Naive thymus-derived CD4-positive, alpha-beta T cell (primary cell): ENCODE data around the gene DAP3. TPM values are rescaled to one million over a fixed set of nuclear protein-coding genes. Genes with fewer than 3 reads are reported as not detected.
A peak's percentile ranks its signal among the peaks of the same experiment; 100 is the strongest.

Experiments used
- ATAC-seq: fragments of 150-1000 bp; cut with Tn5 transposase; 2 replicates; pipeline ENCODE4 v1.10.0; 2021; ENCODE audit warnings: mild to moderate bottlenecking, moderate library complexity
- CTCF ChIA-PET: fragments of 350-600 bp; sonication (Branson Sonifier 250); formaldehyde crosslinking; loops from one replicate; lab custom pipeline; 2021; ENCODE audit warnings: antibody characterized with exemption; lab: Charles Lee
- POLR2A ChIA-PET: fragments of 350-600 bp; sonication (Branson Sonifier 250); formaldehyde crosslinking; loops from one replicate; lab custom pipeline; 2021; ENCODE audit warnings: antibody characterized with exemption, inconsistent platforms; lab: Charles Lee
- DNase-seq, 9 donors: peaks; one replicate each; pipeline versions ENCODE4 v3.0.0 to v3.0.0-alpha.2; 2020 to 2022; ENCODE audit warnings: mixed read lengths in 1 of 9
- H3K27ac ChIP-seq: one replicate; pipeline ENCODE4 v1.7.0; 2013; ENCODE audit warnings: mild to moderate bottlenecking, low read depth, low read length, moderate library complexity
- H3K27me3 ChIP-seq, 2 donors: one replicate each; pipeline ENCODE4 v1.7.0; 2013; ENCODE audit warnings: low read length in 2 of 2, mild to moderate bottlenecking in 2 of 2, moderate library complexity in 2 of 2; ENCODE audit not compliant: control insufficient read depth in 2 of 2, insufficient read depth in 2 of 2
- H3K36me3 ChIP-seq, 3 experiments: 1 replicate in 2 of 3; 2 replicates in 1 of 3; pipeline ENCODE4 v1.7.0; 2013; ENCODE audit warnings: low read length in 3 of 3, mild to moderate bottlenecking in 3 of 3, moderate library complexity in 1 of 3; ENCODE audit not compliant: insufficient read depth in 3 of 3, control insufficient read depth in 2 of 3
- H3K4me1 ChIP-seq, 2 donors: one replicate each; pipeline ENCODE4 v1.7.0; 2013; ENCODE audit warnings: low read length in 2 of 2, mild to moderate bottlenecking in 2 of 2, moderate library complexity in 1 of 2; ENCODE audit not compliant: control insufficient read depth in 2 of 2, insufficient read depth in 2 of 2
- H3K4me3 ChIP-seq: 2 replicates; pipeline ENCODE4 v1.7.0; 2013; ENCODE audit warnings: mild to moderate bottlenecking, low read length
- H3K9me3 ChIP-seq, 3 experiments: 1 replicate in 2 of 3; 2 replicates in 1 of 3; pipeline ENCODE4 v1.7.0; 2013; ENCODE audit warnings: low read length in 3 of 3; ENCODE audit not compliant: control insufficient read depth in 2 of 3
- H3K27ac Mint-ChIP-seq, 9 donors: one replicate each; pipeline ENCODE4 v1.8.0; 2020 to 2022; ENCODE audit warnings: mixed read lengths in 9 of 9, mild to moderate bottlenecking in 8 of 9, moderate library complexity in 5 of 9, inconsistent platforms in 2 of 9
- H3K27me3 Mint-ChIP-seq, 5 donors: one replicate each; pipeline ENCODE4 v1.8.0; 2021 to 2022; ENCODE audit warnings: mixed read lengths in 5 of 5, mild to moderate bottlenecking in 1 of 5
- H3K36me3 Mint-ChIP-seq, 5 donors: one replicate each; pipeline ENCODE4 v1.8.0; 2020 to 2022; ENCODE audit warnings: mixed read lengths in 5 of 5, mild to moderate bottlenecking in 3 of 5, inconsistent platforms in 1 of 5
- H3K4me1 Mint-ChIP-seq, 7 donors: one replicate each; pipeline ENCODE4 v1.8.0; 2020 to 2022; ENCODE audit warnings: mixed read lengths in 7 of 7, mild to moderate bottlenecking in 3 of 7, inconsistent platforms in 1 of 7
- H3K4me3 Mint-ChIP-seq, 10 donors: one replicate each; pipeline ENCODE4 v1.8.0; 2020 to 2022; ENCODE audit warnings: mild to moderate bottlenecking in 10 of 10, mixed read lengths in 10 of 10, moderate library complexity in 6 of 10, inconsistent platforms in 2 of 10
- H3K9me3 Mint-ChIP-seq, 11 donors: one replicate each; pipeline ENCODE4 v1.8.0; 2020 to 2022; ENCODE audit warnings: mixed read lengths in 11 of 11, mild to moderate bottlenecking in 4 of 11, inconsistent platforms in 1 of 11, moderate library complexity in 1 of 11
- intact Hi-C, 2 donors: fragments of 100-400 bp; cut with micrococcal nuclease; formaldehyde crosslinking; loops; one replicate each; pipeline ENCODE4 v1.15.1; 2023
- polyA plus RNA-seq, 2 donors: library from polyadenylated mRNA; unstranded; fragments of 300-500 nt; fragmentation: Illumina TruSeq; gene quantifications; one replicate each; pipeline ENCODE4 v1.2.3, GENCODE V29; 2021
- total RNA-seq, 6 experiments: library from RNA in 5 of 6; stranded (reverse) in 5 of 6; gene quantifications; 1 replicate in 5 of 6; 2 replicates in 1 of 6; pipeline ENCODE4 v1.2.3 and lab custom pipeline; 2021 to 2026

DAP3 gene
- total and polyA plus RNA-seq, 7 experiments from 2014 or later = 111 to 155 (median 135) TPM

GRCh38 chr1:155691992-155692528, 3.2 kb downstream of the DAP3 start:
- H3K27me3 ChIP-seq = no peaks in the 10 kb centered on the region
- ChIA-PET POLR2A (interaction anchor here (0.5 kb wide), 1 partner anchor 146 kb away, joined by 3 read pairs; no protein-coding TSS in a partner anchor), CTCF (no interaction called here)
- peaks cover 0 to 14% (median 0%) of the 10 kb centered on the region in 3 experiments for H3K36me3 ChIP-seq
- peaks cover 0 to 3% (median 0%) of the 10 kb centered on the region in 11 donors for H3K9me3 Mint-ChIP-seq
- no peak overlapping the region for H3K27ac ChIP-seq
- H3K4me3 Mint-ChIP-seq = peak overlapping the region in 9 of 10 donors; percentile 6 to 95 (median 42)
- H3K27me3 Mint-ChIP-seq = no peaks in the 10 kb centered on the region
- H3K4me1 Mint-ChIP-seq = peaks cover 31 to 79% (median 69%) of the 10 kb centered on the region in 7 donors
- no peak for ATAC-seq
- no peak overlapping the region for H3K4me3 ChIP-seq
- no peaks in the 10 kb centered on the region for H3K9me3 ChIP-seq
- intact Hi-C loops = no loop called here
- H3K4me1 ChIP-seq = peaks cover 8 to 12% of the 10 kb centered on the region in 2 donors
- no peak overlapping the region for H3K27ac Mint-ChIP-seq
- no peak for DNase-seq
- peaks cover 0 to 43% (median 26%) of the 10 kb centered on the region in 5 donors for H3K36me3 Mint-ChIP-seq

GRCh38 chr1:155694167-155694566, 5.3 kb downstream of the DAP3 start:
- ChIA-PET POLR2A (interaction anchor here (0.6 to 1.5 kb wide), 3 partner anchors 9 to 1158 kb away, joined by 4 to 5 read pairs (median 4); no protein-coding TSS in a partner anchor), CTCF (no interaction called here)
- peaks cover 0 to 52% (median 29%) of the 10 kb centered on the region in 5 donors for H3K36me3 Mint-ChIP-seq
- DNase-seq = no peak
- no peak overlapping the region for H3K27ac Mint-ChIP-seq
- H3K27me3 ChIP-seq = no peaks in the 10 kb centered on the region
- H3K36me3 ChIP-seq = peaks cover 0 to 1% (median 0%) of the 10 kb centered on the region in 3 experiments
- H3K4me3 ChIP-seq = no peak overlapping the region
- ATAC-seq = no peak
- peak overlapping the region in 2 of 10 donors; percentile 10 to 37 for H3K4me3 Mint-ChIP-seq
- intact Hi-C loops = no loop called here
- no peaks in the 10 kb centered on the region for H3K9me3 ChIP-seq
- peaks cover 8 to 12% of the 10 kb centered on the region in 2 donors for H3K4me1 ChIP-seq
- no peaks in the 10 kb centered on the region for H3K27me3 Mint-ChIP-seq
- H3K27ac ChIP-seq = no peak overlapping the region
- H3K9me3 Mint-ChIP-seq = peaks cover 0 to 3% (median 0%) of the 10 kb centered on the region in 11 donors
- H3K4me1 Mint-ChIP-seq = peaks cover 40 to 98% (median 87%) of the 10 kb centered on the region in 7 donors

- H3K4me3 ChIP-seq = no peak overlapping the region
- H3K27ac ChIP-seq = no peak overlapping the region
- peaks cover 37 to 96% (median 88%) of the 10 kb centered on the region in 7 donors for H3K4me1 Mint-ChIP-seq
- peaks cover 0 to 3% (median 0%) of the 10 kb centered on the region in 11 donors for H3K9me3 Mint-ChIP-seq
- no peak overlapping the region for H3K27ac Mint-ChIP-seq
- peaks cover 7 to 8% of the 10 kb centered on the region in 2 donors for H3K4me1 ChIP-seq
- H3K36me3 Mint-ChIP-seq = peaks cover 0 to 52% (median 29%) of the 10 kb centered on the region in 5 donors
- no peaks in the 10 kb centered on the region for H3K36me3 ChIP-seq
- H3K9me3 ChIP-seq = no peaks in the 10 kb centered on the region
- H3K27me3 Mint-ChIP-seq = no peaks in the 10 kb centered on the region
- ChIA-PET POLR2A (interaction anchor here (1.5 to 1.6 kb wide), 2 partner anchors 10 to 19 kb away, joined by 4 to 5 read pairs; no protein-coding TSS in a partner anchor), CTCF (no interaction called here)
- ATAC-seq (no peak), DNase-seq (no peak)
- H3K4me3 Mint-ChIP-seq = peak overlapping the region in 3 of 10 donors; percentile 19 to 62 (median 46)
- intact Hi-C loops = no loop called here
- H3K27me3 ChIP-seq = no peaks in the 10 kb centered on the region
These were observed 6.2 kb downstream of the DAP3 start for GRCh38 chr1:155695072-155695471.

GRCh38 chr1:155695608-155696007, 6.7 kb downstream of the DAP3 start:
- peaks cover 0 to 52% (median 29%) of the 10 kb centered on the region in 5 donors for H3K36me3 Mint-ChIP-seq

GRCh38 chr1:155696524-155696923, 7.6 kb downstream of the DAP3 start:
- ATAC-seq (no peak), DNase-seq (no peak)
- intact Hi-C loops = no loop called here
- Histone ChIP-seq H3K4me3 (no peak overlapping the region), H3K27ac (no peak overlapping the region), H3K36me3 (no peaks in the 10 kb centered on the region), H3K9me3 (no peaks in the 10 kb centered on the region), H3K4me1 (peaks cover 4 to 5% of the 10 kb centered on the region in 2 donors), H3K27me3 (no peaks in the 10 kb centered on the region)
- Mint-ChIP-seq H3K36me3 (peaks cover 0 to 46% (median 25%) of the 10 kb centered on the region in 5 donors), H3K9me3 (no peaks in the 10 kb centered on the region), H3K27me3 (no peaks in the 10 kb centered on the region), H3K27ac (peak overlapping the region in 1 of 9 donors; percentile 9), H3K4me3 (peak overlapping the region in 1 of 10 donors; percentile 62), H3K4me1 (peaks cover 33 to 86% (median 79%) of the 10 kb centered on the region in 7 donors)
- CTCF ChIA-PET = interaction anchor here (0.7 kb wide), 1 partner anchor 16 kb away, joined by 3 read pairs; no protein-coding TSS in a partner anchor
- POLR2A ChIA-PET = no interaction called here

More at GRCh38 chr1:155695608-155696007, 6.7 kb downstream of the DAP3 start:
- ChIA-PET POLR2A (interaction anchor here (1.6 kb wide), 1 partner anchor 18 kb away, joined by 4 read pairs; no protein-coding TSS in a partner anchor), CTCF (no interaction called here)
- no peak overlapping the region for H3K4me3 ChIP-seq
- Mint-ChIP-seq H3K4me3 (peak overlapping the region in 2 of 10 donors; percentile 46 to 62), H3K27me3 (no peaks in the 10 kb centered on the region), H3K9me3 (peaks cover 0 to 3% (median 0%) of the 10 kb centered on the region in 11 donors), H3K27ac (no peak overlapping the region), H3K4me1 (peaks cover 37 to 95% (median 86%) of the 10 kb centered on the region in 7 donors)
- DNase-seq = no peak
- peaks cover 5% of the 10 kb centered on the region in 2 donors for H3K4me1 ChIP-seq
- H3K9me3 ChIP-seq = no peaks in the 10 kb centered on the region
- intact Hi-C loops = no loop called here
- no peaks in the 10 kb centered on the region for H3K27me3 ChIP-seq
- no peaks in the 10 kb centered on the region for H3K36me3 ChIP-seq
- no peak for ATAC-seq
- H3K27ac ChIP-seq = no peak overlapping the region

- Histone ChIP-seq H3K27me3 (no peaks in the 10 kb centered on the region), H3K4me3 (no peak overlapping the region), H3K9me3 (no peaks in the 10 kb centered on the region), H3K27ac (no peak overlapping the region), H3K4me1 (peaks cover 4 to 5% of the 10 kb centered on the region in 2 donors), H3K36me3 (no peaks in the 10 kb centered on the region)
- H3K36me3 Mint-ChIP-seq = peaks cover 0 to 41% (median 20%) of the 10 kb centered on the region in 5 donors
- POLR2A ChIA-PET = no interaction called here
- CTCF ChIA-PET = interaction anchor here (0.7 kb wide), 1 partner anchor 17 kb away, joined by 3 read pairs; no protein-coding TSS in a partner anchor
- H3K4me1 Mint-ChIP-seq = peaks cover 33 to 80% (median 73%) of the 10 kb centered on the region in 7 donors
- no peaks in the 10 kb centered on the region for H3K27me3 Mint-ChIP-seq
- H3K27ac Mint-ChIP-seq = peak overlapping the region in 2 of 9 donors; percentile 34 to 77
- ATAC-seq (no peak), DNase-seq (no peak)
- intact Hi-C loops = no loop called here
- no peak overlapping the region for H3K4me3 Mint-ChIP-seq
- H3K9me3 Mint-ChIP-seq = no peaks in the 10 kb centered on the region
These were observed 8.2 kb downstream of the DAP3 start for GRCh38 chr1:155697046-155697445.
